ENCODE results near the gene FAM107A. TPM values are rescaled to one million over a fixed set of nuclear protein-coding genes. Genes with fewer than 3 reads are reported as not detected.

The FAM107A gene
- total RNA-seq, 1 donor from 2014 or later, result not detected

DNA sequence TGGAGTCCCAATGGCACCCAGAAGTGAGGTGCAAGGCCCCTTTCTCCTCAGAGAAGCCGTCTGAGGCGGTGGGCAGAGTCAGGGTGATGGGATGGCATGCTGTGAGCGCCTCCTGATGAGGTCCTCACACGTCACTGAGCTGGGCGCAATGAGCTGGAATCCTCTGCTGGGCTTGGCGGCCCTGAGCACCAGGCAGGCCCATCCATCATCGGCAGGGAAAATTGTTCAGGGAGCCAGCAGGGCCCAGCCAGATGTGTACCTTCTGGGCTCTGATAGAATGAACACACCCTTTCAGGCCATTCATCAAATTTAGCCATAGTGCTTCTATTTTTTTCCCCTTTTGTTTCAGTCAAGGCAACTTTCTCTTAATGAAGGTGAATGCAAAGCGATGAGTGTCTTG lies 45.7 kb upstream of the FAM107A start:
- H3K36me3 Mint-ChIP-seq (ENCODE audit: insufficient read depth), result no peaks in the 10 kb centered on the region
- no peak overlapping the region for H3K27ac Mint-ChIP-seq
- DNase-seq (ENCODE audit: low spot score, unreplicated experiment), result no peak
- H3K4me1 Mint-ChIP-seq (ENCODE audit: low read depth), result no peaks in the 10 kb centered on the region
- no peak for TF ChIP-seq CTCF (IDR thresholded peaks at IDR 0.05; ENCODE audit: unreplicated experiment)
- H3K4me3 Mint-ChIP-seq (ENCODE audit: low read depth), result no peak overlapping the region
- peaks cover 2% of the 10 kb centered on the region for H3K27me3 Mint-ChIP-seq
- no peaks in the 10 kb centered on the region for H3K9me3 Mint-ChIP-seq (ENCODE audit: low read depth)

DNA sequence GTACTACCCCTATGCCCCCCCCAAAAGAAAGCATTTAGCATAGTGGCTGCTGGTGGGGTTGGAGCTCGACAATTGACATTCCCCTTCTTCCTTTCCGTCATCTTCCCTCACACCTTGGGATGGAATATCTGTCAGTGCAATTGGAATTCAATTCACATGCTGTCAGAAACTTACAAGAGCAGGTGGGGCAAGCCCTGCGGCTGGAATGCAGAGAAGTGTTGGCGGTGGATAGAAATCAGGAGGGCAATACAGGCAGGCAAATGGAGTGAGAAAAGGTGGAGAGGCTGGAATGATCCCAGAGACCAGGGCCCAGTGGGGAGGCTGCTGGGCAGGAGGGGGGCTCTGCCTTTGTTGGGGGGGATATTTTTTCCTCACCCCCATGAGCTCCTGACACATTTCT lies 45.2 kb upstream of the FAM107A start:
- DNase-seq (ENCODE audit: low spot score, unreplicated experiment), result no peak
- Mint-ChIP-seq H3K27me3 (peaks cover 2% of the 10 kb centered on the region), H3K4me1 (ENCODE audit: low read depth) (no peaks in the 10 kb centered on the region), H3K27ac (no peak overlapping the region), H3K4me3 (ENCODE audit: low read depth) (no peak overlapping the region), H3K9me3 (ENCODE audit: low read depth) (no peaks in the 10 kb centered on the region), H3K36me3 (ENCODE audit: insufficient read depth) (no peaks in the 10 kb centered on the region)
- TF ChIP-seq CTCF (IDR thresholded peaks at IDR 0.05; ENCODE audit: unreplicated experiment), result no peak

DNA sequence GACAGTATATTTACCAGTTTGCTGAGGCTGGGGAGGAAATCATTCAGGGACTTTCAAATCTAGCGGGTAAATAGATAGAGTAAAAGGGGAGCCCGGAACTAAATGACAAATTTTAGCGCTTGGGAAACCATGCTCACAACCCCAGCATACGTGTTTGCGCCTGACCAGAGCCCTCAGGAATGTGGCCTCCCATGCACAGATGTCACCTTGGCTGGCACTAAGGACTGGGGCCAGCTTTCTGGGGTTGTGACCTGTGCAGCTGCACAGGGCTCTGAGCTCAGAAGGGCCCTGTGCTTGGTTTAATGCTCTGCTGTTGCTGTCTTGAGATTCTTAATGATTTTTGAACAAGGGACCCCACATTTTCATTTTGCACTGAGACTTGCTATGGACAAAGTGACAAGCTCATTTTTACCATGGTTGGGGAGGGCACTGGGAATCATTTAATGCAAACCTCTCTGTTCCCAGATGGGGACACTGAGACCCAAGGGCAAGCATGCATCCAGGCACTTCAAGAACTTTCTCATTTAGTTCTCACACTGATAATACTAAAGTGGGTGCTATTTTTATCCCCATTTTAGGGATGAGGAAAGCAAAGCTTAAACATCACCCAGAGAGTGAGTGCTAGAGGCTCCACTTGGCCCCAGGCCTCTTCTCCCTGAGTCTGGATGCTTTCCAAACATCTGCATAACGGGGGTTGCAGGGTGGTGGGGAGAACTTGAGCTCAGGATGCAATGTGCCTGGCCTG lies 44.1 kb upstream of the FAM107A start:
- peaks cover 2% of the 10 kb centered on the region for H3K27me3 Mint-ChIP-seq
- no peaks in the 10 kb centered on the region for H3K9me3 Mint-ChIP-seq (ENCODE audit: low read depth)
- H3K27ac Mint-ChIP-seq, result no peak overlapping the region
- no peak for DNase-seq (ENCODE audit: low spot score, unreplicated experiment)
- H3K4me3 Mint-ChIP-seq (ENCODE audit: low read depth), result no peak overlapping the region
- TF ChIP-seq CTCF (IDR thresholded peaks at IDR 0.05; ENCODE audit: unreplicated experiment), result no peak
- no peaks in the 10 kb centered on the region for H3K4me1 Mint-ChIP-seq (ENCODE audit: low read depth)
- no peaks in the 10 kb centered on the region for H3K36me3 Mint-ChIP-seq (ENCODE audit: insufficient read depth)

GRCh38 chr3:58620421-58620820 lies 43.2 kb upstream of the FAM107A start:
- H3K36me3 Mint-ChIP-seq (ENCODE audit: insufficient read depth), result no peaks in the 10 kb centered on the region
- DNase-seq (ENCODE audit: low spot score, unreplicated experiment), result no peak

DNA sequence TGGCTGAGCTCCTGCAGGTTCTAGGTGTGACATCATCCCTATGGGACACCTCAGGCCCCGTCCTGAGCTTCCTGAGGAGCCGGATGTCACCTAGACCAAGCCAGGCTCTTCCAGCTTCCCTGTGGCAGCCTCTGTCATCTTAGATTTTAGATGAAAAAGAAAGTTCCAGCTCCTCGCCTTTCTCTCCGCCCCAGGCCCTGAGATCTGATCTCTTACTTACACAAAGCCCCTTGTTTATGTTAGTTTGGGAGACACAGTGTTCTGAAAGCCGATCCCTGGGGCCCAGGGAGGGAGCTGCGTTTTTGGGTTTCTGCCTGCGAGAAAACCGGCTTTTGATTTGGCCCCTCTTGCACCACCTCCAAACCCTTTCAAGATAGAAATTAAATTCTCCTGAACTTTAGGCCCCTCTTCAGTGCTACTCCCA lies 40.2 kb upstream of the FAM107A start:
- H3K4me3 Mint-ChIP-seq (ENCODE audit: low read depth), result no peak overlapping the region
- no peak overlapping the region for H3K27ac Mint-ChIP-seq

More at GRCh38 chr3:58620421-58620820, 43.2 kb upstream of the FAM107A start:
- H3K4me3 Mint-ChIP-seq (ENCODE audit: low read depth), result no peak overlapping the region
- H3K27me3 Mint-ChIP-seq, result peaks cover 2% of the 10 kb centered on the region
- TF ChIP-seq CTCF (IDR thresholded peaks at IDR 0.05; ENCODE audit: unreplicated experiment), result no peak
- H3K9me3 Mint-ChIP-seq (ENCODE audit: low read depth), result no peaks in the 10 kb centered on the region
- H3K27ac Mint-ChIP-seq, result no peak overlapping the region
- H3K4me1 Mint-ChIP-seq (ENCODE audit: low read depth), result no peaks in the 10 kb centered on the region

More for the DNA sequence above, 40.2 kb upstream of the FAM107A start:
- Mint-ChIP-seq H3K4me1 (ENCODE audit: low read depth) (no peaks in the 10 kb centered on the region), H3K9me3 (ENCODE audit: low read depth) (no peaks in the 10 kb centered on the region), H3K36me3 (ENCODE audit: insufficient read depth) (no peaks in the 10 kb centered on the region), H3K27me3 (peaks cover 5% of the 10 kb centered on the region)
- TF ChIP-seq CTCF (IDR thresholded peaks at IDR 0.05; ENCODE audit: unreplicated experiment), result no peak
- no peak for DNase-seq (ENCODE audit: low spot score, unreplicated experiment)
